OCI-M2 (cell line): ENCODE data around the gene SLU7.
"Not testable (repeated sequence)": the region's sequence is repeated elsewhere in the genome, so short reads cannot be mapped to it uniquely, and the experiment has no call there.

Source experiments
- DNase-seq: peaks from one replicate; lab custom pipeline; 2025; ENCODE audit not compliant: unreplicated experiment; lab: John Stamatoyannopoulos, UW

Gene SLU7

GRCh38 chr5:160451281-160451680, 32.4 kb upstream of the SLU7 start:
- DNase-seq: no peak

- no peak for DNase-seq
These were observed 31.5 kb upstream of the SLU7 start for GRCh38 chr5:160450164-160450932.

GRCh38 chr5:160449458-160449857, 30.6 kb upstream of the SLU7 start:
- DNase-seq: no peak

GRCh38 chr5:160448886-160449285, 30.0 kb upstream of the SLU7 start:
- DNase-seq: no peak

GRCh38 chr5:160445751-160446150, 26.9 kb upstream of the SLU7 start:
- DNase-seq: no peak

GRCh38 chr5:160445132-160445531, 26.3 kb upstream of the SLU7 start:
- no peak for DNase-seq

GRCh38 chr5:160444407-160444806, 25.5 kb upstream of the SLU7 start:
- no peak for DNase-seq

- DNase-seq: no peak
These were observed 24.0 kb upstream of the SLU7 start for GRCh38 chr5:160442824-160443431.

GRCh38 chr5:160441311-160441781, 22.5 kb upstream of the SLU7 start:
- DNase-seq: no peak

GRCh38 chr5:160439205-160439600, 20.3 kb upstream of the SLU7 start:
- peak; percentile 72 for DNase-seq

- DNase-seq: peak; percentile 25
These were observed 19.7 kb upstream of the SLU7 start for GRCh38 chr5:160438316-160439204.

GRCh38 chr5:160437271-160437670, 18.4 kb upstream of the SLU7 start:
- no peak for DNase-seq

- DNase-seq: not testable (repeated sequence)
These were observed 17.8 kb upstream of the SLU7 start for GRCh38 chr5:160436661-160437060.

- no peak for DNase-seq
These were observed 17.1 kb upstream of the SLU7 start for GRCh38 chr5:160436017-160436416.

GRCh38 chr5:160435532-160435931, 16.7 kb upstream of the SLU7 start:
- no peak for DNase-seq

- DNase-seq: no peak
These were observed 15.2 kb upstream of the SLU7 start for GRCh38 chr5:160434022-160434531.

GRCh38 chr5:160432787-160433186, 13.9 kb upstream of the SLU7 start:
- no peak for DNase-seq

- DNase-seq: no peak
These were observed 13.3 kb upstream of the SLU7 start for GRCh38 chr5:160432196-160432595.

- no peak for DNase-seq
These were observed 8.7 kb upstream of the SLU7 start for GRCh38 chr5:160427607-160428006.

GRCh38 chr5:160423099-160423498, 4.2 kb upstream of the SLU7 start:
- no peak for DNase-seq

GRCh38 chr5:160421625-160422258, 2.9 kb upstream of the SLU7 start, which contains the start of gene PTTG1:
TSS of gene PTTG1 (plus strand) at chr5:160421855. CDS start at chr5:160422313, 458 bp downstream.
- peak; percentile 80 for DNase-seq
